NCI-H2081 (cell line): ENCODE data around the gene MAP2K6.

Experiments used
- DNase-seq, 2 experiments: peaks; one replicate each; lab custom pipeline; 2025; lab: John Stamatoyannopoulos, UW

The MAP2K6 gene

DNA sequence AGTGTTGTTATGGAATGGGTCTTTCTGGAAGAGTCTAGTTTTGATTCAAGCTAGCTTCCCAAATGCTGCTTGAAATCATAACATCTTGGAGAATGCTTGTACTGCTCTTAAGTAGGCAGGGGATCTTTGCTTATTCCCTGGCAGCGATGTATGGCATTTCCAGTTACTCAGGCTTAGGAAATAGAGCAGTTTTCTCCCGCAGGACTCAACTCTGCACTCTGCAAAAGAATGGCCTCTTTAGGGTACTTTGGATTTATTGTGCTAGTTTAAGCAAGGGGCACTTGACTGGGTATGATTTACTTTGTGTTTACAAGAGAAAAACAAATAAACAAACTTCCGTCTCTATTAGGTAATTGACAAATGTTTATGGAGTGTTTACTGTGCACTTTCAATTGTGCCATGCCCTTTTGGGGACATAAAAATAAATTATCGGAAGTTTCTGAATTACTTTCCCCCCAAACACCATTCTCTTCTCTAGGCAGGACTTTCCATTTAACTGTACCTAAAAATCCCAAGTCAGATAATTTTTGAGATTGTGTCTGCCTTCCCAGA is 164.0 kb downstream of the MAP2K6 start:
- DNase-seq: no peak

DNA sequence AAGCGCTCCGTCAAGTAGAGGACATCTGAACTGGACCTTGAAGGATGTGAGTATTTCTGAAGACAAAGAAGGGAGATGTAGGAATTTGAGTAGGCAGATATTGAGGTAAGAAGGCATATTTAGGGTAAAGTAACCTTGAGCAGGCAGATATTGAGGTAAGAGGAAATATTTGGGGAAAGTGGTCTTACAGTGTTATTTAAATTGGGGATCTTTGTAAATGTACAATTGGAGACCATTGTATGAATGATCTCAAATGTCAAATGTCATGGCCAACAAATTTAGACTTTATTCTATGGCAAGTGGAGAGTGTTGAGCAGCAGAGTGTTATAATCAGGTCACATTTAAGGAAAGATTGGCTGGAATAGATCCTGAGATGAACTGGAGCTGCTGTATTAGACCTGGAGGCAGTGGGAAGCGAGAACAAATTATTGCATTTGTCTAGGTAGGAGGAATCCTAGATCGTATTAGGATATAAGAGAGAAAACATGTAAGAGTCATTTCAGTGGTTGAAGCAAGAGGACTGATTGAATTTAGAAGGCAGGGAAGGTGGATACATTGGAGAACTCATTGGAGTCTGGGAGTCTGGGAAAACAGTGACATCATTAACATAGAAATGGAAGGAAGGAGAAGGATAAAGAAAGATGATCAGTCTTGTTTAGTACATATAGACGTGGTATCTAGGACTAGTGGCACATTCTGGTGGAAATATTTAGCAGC is 165.6 kb downstream of the MAP2K6 start:
- no peak for DNase-seq

DNA sequence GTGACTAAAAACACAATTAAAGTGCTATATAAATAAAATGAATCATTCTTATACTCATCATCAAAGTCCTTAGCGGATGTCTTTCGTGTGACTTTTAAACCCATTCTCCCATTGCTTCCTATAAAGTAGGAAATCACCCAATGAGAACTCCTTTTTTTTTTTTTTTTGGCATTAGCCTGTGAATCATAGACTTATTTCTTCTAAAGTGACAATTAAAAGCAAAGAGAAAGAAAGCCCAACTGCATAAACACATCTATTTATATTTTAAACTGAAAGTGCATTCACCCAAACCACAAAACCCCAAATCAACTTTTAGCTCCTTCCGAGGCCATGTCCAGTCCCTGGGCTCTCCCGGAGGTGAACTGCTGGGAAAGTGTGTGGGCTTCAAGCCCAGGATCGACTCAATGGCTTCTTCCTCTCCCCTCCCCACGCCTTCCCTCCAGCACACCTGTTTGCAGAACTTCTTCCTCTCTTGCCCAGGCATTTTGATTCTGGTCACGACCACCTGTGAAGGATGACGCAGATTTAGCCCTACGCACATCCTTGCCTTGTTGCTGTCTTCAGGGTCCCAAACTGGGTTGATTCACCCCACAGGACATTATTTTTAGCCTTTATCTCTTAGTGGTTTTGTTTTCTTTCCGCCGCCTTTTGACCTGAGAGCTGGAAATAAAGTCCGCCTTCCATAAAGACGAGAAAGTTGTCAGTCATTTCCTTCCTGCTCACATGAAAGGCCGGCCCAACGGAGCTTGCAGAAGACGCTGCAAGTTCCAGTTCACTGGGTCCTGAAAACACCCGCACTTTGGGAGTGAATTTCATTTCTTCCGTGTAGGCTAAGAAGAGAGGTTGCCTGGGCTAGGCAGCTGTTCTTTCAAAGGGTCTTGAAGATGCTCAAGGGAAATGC is 166.8 kb downstream of the MAP2K6 start:
- no peak for DNase-seq

DNA sequence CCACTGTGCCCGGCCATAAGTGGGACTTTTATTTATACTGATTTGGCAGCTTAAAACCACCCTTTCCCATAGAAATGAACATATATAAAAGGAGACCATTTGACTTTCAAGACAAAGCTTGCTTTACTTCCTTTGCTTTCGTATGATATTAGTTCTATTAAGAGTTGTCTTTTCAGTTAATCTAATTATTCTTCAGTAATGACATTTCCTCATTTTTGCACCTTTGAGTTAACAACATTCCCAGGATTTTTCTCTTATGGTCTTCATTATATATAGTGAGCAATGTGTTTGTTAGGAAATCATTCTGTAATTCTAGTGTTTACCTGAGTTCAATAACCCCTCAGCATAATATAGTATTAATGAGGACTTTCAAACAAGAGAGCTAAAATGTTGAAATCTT is 173.8 kb downstream of the MAP2K6 start:
- no peak for DNase-seq

DNA sequence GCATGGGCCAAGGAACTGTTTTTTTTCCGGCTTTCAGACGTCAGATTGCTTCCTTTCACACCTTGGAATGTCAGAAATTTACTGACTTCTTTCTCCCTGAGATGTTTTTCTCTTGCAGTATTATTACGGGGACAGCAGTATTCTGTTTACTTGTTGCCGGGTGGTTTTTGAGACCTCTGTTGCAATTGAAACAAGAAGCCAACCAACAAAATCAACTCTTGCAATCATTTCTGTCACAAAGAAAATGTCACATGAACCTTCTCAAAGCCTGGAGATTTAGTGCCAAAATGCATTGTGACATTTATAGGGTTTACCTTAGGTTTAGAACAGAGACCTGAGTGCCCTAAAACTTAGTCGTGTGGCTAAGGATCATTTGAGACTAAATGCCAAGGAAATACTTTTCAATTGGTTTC is 174.3 kb downstream of the MAP2K6 start:
- DNase-seq: no peak

DNA sequence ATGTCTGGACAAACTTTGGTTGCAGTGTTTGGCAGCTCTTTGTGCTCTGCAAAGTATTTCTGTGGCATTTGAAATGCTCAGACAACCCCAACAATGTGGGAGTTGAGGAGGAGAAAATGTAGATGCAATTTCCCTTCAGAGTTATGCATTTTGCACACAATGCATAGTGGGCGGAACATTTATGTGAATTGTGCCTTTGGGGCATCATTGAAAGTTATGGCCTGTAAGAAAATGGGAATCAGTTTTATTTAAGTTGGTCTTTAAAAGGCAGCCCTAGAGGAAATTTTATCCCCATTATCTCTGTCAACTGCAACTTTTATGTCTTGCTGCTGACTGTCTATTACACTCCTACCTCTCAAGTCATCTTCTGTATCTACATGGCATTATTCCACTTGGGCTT is 176.2 kb downstream of the MAP2K6 start:
- no peak for DNase-seq

DNA sequence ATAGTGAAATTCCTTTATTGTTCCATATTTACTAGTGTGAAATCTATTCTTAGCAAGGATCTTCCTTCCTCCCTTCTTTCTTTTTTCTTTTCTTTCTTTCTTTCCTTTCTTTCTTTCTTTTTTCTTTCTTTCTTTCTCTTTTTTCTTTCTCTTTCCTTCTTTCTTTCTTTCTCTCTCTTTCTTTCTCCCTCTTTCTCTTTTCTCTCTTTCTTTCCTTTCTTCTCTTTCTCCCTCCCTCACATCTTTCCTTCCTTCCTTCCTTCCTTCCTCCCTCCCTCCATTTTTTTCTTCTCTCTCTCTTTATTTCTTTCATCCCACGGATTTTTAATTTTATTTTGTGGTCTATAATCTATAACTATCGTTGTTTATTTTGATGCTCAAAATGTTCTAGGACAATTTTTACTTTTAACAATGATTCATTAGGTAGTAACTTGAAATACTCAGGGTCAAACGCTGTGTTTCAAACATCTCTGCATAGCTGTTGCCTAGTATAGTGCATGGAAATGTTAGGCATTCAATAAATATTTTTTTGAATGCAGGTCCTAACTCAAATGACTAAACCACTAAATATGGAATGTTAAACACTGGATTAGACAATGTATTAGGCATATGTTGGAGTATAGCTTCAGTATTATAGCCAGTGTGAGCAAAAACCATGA is 178.3 kb downstream of the MAP2K6 start:
- DNase-seq: no peak

DNA sequence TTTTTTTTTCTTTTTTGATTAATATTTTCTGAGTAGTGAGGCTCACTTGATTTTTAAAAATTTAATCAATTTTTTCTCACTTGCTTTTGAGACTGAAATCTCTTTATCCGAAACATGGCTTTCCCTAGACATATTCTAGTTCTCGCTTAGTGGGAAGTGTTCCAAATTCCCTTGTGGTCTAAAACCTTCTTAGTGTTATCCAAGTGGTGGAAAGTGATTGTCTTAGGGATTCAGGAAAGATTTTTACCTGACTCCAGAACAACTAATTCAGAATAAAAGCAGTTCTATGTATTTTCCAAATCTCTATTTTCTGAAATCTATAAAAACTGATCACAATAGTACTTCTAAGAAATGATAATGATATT is 178.8 kb downstream of the MAP2K6 start:
- no peak for DNase-seq

DNA sequence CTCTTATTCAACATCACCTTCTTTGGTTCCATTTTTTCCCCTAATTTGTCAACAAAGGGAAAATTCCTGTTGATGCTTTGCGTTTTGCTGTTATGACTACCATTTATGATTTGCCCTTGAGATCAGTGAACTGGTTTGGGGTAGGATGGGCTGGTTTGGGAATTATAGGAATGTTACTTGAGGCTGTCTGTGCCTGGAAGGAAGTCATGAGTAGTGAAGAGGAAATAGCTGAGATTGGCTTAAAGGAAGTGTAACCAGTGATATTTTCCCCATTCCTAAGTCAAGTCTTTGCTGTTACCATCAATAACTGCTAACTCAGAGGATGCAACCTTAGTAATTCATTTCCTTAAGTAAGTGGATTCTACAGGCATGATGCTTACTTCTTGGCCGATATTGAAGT is 179.2 kb downstream of the MAP2K6 start:
- DNase-seq: no peak

DNA sequence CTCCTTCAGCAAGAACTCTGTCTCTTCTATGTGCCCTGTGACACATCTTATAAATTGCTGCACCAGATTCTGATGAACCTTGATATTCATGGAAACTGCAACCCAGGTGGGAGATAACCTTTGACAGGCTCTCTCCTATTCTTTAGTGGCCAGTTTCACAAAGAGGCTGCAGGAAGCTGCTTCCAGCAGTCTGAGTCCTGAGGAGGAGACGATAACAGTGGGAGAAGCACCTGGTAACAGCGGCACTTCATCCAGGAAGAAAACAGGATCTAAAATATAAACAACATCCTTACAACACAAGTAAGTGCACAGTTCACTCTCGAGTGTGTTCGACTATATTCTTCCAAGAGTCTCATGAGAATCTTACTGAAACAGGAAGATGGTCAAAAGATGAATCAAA is 180.1 kb downstream of the MAP2K6 start:
- DNase-seq: no peak

DNA sequence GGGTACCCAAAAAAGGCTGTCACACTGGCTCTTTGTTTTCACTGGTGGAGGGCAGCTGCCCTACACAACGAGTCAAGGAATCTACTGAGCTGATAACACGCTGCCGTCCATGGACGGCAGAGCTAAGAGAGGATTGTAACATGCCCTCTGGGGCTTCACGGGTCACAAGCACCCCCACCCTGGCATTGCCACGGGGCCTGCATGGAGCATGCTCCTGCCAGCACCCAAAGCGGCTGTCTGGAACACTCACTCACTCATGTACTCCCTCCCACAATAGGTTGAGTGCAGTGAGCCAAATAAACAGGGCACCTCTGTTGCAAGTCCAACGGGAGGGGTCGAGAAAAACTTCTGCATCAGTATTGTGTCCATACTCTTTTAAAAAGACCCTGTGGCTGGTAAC is 181.6 kb downstream of the MAP2K6 start:
- no peak for DNase-seq

DNA sequence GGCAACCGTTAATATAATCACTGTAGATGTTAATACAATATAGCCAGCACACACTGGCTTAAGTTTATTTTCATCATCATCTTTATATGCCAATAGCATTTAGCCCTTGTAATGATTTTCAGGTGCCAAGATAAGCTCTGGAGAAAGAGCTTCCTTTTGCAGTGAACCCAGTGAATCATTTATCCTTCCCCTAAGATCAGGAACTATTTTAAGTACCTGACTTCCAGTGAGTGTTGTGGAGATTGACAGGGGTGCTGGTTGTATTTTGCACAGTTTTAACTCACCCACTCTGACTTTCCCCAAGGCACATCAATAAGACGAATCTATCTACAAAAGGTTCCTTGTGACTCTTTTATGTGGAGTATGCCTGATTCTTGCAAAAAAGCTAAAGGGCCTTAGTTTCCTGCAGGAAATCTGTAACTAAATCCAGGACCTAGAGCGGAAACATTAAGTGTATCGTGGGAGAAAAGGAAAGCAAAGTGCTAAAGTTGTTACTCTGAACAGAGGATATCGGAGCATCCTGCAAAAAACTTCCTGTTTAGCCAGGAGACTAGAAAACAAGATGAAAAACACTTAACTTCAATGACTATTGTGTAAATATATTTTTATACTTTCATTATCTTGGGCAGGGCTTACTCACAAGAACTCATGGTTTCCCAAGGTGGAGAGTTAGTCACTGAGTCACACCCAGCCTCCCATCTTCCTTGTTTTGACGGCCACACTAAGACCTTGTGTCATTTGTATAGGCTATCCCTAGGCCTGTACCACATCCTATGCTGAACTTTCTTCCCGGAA is 183.6 kb downstream of the MAP2K6 start:
- no peak for DNase-seq

DNA sequence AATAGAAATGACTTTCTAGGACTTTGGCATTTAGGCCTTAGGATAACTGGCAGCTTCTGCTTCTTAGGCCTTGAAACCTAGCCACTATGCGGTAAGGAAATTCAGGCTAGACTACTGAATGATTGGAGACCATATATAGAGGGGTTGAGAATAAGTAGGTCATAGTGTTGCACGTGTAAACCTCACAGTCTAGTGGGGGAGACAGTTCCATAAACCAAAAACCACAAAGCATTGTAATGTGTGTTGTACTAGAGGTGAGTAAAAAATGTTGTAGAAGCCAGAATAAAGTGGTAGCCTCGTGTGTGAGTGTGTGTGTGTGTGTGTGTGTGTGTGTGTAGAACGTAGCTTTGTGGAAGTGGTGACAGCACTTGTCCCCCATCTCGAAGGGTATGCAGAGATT is 188.5 kb downstream of the MAP2K6 start:
- no peak for DNase-seq
